ENCODE measurements around the gene VPS4B.

The VPS4B gene

GRCh38 chr18:63430526-63430925 lies 8.2 kb upstream of the VPS4B start:
- DNase-seq (ENCODE audit: low read depth), result no peak

GRCh38 chr18:63427558-63427957 lies 5.3 kb upstream of the VPS4B start:
- DNase-seq (ENCODE audit: low read depth), result no peak

GRCh38 chr18:63422864-63423304 lies 608 bp upstream of the VPS4B start:
- DNase-seq (ENCODE audit: low read depth), result no peak

DNA sequence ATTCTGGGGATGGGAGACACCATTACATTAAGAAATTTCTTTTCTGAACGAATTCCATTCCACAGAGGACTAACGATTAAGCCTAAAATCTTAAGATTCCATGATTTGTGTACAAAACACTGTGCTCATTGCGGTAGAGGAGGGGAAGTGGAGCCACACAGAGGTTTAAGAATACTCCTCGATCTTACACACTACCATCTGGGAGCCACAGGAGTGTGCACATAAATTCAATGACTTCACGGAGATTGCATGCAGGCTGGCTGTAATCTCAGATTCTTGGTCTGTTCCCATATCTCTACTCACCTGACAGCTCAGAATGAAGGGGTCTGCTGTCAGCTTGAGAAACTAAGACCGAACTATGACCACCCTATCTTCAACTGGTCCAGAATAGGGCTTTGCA lies 762 bp downstream of the VPS4B start:
- no peak for DNase-seq (ENCODE audit: low read depth)

DNA sequence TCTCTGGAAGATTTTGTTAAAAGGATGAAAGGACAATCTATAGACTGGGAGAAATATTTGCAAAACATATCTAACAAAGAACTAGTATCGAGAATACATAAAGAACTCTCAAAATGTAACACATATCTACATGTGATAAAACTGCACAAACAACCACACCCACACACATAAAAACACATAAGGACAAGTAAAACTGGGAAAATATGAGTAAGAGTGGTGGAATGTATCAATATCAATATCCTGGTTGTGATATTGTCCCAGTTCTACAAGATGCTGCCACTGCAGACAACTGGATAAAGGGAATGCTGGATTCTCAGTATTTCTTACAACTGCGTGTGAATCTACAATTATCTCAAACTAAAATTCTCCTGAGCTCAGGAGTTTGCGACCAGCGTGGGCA lies 9.3 kb downstream of the VPS4B start:
- no peak for DNase-seq (ENCODE audit: low read depth)

GRCh38 chr18:63410792-63411191 lies 11.5 kb downstream of the VPS4B start:
- DNase-seq (ENCODE audit: low read depth), result no peak

- DNase-seq (ENCODE audit: low read depth), result no peak
Measured at GRCh38 chr18:63409301-63409700, 13.0 kb downstream of the VPS4B start.

GRCh38 chr18:63407734-63408133 lies 14.5 kb downstream of the VPS4B start:
- no peak for DNase-seq (ENCODE audit: low read depth)

GRCh38 chr18:63405986-63406385 lies 16.3 kb downstream of the VPS4B start:
- no peak for DNase-seq (ENCODE audit: low read depth)

GRCh38 chr18:63402246-63403162 lies 19.8 kb downstream of the VPS4B start:
- DNase-seq (ENCODE audit: low read depth), result no peak

DNA sequence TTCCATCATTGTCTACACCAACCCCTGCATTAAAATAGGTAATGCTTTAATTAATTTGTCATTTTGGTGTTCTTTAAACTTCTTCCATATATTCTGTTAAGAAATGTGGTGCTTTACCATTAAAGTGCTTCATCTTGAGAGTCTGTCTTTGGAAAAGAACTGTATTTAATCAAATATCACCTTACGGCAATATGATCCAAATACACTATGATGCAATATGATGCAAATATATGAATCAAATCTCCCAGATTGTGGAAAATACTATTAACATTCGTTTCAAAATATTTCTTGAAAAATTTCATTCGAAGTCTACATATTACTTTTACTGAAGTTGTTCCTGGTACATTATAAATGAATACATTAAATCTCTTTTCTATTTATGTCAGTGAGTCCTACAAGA lies 23.0 kb downstream of the VPS4B start:
- no peak for DNase-seq (ENCODE audit: low read depth)

GRCh38 chr18:63397349-63397748 lies 24.9 kb downstream of the VPS4B start:
- DNase-seq (ENCODE audit: low read depth), result no peak

DNA sequence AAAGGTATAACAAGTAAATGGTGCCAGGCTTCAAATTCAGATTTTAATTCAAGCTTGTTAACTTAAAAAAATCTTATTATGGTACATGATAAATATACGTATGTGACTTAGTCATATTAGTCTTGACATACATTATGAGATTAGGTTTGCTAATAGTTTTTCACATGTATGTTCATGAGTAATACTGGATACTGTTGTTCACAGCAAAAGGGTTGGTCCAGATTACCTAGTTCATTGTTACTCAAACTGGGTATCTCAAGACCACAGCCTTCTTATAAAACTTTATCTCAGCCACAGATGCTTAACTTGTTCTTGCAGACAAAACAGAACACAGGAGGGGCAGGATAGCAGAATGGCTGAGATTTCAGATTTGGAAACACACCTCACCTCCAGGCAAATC lies 26.8 kb downstream of the VPS4B start:
- DNase-seq (ENCODE audit: low read depth), result no peak

GRCh38 chr18:63394954-63395353 lies 27.3 kb downstream of the VPS4B start:
- DNase-seq (ENCODE audit: low read depth), result no peak

DNA sequence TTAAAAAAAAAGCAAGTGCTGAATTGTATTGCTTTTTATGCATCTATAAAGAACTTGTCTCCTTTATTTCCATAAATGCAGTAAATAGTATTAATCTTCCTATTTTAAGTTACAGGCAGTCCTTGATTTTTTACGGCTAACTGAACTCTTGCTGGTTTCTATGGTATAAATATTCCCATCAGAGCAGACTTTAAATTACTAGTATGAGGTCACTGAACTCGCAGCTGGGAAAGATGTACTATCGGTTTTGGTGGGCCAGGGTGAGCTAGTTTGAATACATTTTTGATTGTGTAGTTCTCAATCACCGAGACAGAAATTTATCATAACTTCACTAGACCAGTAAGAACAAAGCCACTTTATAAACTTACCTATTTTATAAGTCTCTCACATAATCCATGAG lies 34.4 kb downstream of the VPS4B start:
- DNase-seq (ENCODE audit: low read depth), result no peak

- DNase-seq (ENCODE audit: low read depth), result no peak
Measured at GRCh38 chr18:63382843-63383242, 39.4 kb downstream of the VPS4B start.

DNA sequence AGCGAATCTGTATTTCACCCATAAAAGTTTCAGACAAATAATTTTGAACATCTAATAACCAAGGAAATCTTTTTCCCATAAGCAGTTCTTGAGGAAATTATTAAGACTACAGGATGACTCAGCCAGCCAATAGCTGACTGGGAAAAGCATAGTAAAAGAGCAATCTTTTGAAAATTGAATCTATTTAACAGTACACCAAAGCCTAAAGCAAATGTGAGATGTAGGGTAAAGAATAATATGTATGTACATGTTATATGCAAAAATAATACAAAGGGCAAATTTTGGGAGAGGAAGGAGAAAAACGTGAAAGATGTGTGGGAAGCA lies 42.7 kb downstream of the VPS4B start:
- no peak for DNase-seq (ENCODE audit: low read depth)

DNA sequence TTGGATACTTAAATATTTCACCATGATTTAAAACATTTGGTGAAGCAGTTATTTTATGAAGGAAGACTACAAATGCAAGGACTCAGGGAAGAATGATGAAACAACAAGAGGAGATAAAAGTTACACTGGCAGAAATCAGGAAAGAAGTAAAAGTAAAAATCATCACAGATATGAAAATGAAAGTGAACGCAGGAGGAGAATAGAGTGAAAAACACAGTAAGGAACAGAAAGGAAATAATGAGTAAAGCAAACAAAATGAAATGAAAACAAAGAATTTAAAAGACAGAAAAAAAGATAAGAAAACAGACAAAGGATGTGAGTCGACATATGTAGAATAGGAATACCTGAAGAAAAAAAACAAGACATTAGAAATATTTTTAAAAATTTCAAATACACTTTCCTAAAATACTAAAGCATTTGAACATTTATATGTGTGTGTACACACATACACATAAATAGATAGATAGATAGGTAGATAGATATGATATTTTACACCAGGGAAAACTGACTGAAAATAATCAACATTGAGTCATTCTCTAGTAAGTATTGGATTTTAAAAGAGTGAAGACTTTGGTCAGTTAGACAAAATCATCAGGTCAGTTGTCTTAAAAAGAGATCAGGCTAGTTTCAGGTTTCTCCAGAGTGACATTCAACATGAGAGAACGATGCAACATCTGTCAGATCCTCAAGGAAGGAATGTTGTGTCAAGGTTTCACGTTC lies 43.2 kb downstream of the VPS4B start:
- DNase-seq (ENCODE audit: low read depth), result no peak

- DNase-seq (ENCODE audit: low read depth), result no peak
Measured at GRCh38 chr18:63377275-63377980, 44.8 kb downstream of the VPS4B start.

DNA sequence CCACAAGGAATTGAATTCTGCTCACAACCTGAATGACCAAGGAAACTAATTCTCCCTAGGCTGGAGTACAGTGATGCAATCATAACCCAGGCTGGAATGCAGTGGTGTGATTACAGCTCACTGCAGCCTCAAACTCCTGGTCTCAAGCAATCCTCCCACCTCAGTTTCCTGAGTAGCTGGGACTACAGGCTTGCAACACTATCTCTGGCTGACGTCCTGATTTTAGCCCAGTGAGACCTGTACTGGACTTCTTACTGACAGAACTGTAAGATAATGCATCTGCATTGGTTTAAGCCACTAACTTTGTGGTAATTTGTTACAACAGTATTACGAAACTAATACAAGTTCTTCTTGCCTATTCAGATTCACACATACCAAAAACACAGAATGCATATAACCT lies 45.7 kb downstream of the VPS4B start:
- DNase-seq (ENCODE audit: low read depth), result no peak

GRCh38 chr18:63374540-63374939 lies 47.7 kb downstream of the VPS4B start:
- no peak for DNase-seq (ENCODE audit: low read depth)

DNA sequence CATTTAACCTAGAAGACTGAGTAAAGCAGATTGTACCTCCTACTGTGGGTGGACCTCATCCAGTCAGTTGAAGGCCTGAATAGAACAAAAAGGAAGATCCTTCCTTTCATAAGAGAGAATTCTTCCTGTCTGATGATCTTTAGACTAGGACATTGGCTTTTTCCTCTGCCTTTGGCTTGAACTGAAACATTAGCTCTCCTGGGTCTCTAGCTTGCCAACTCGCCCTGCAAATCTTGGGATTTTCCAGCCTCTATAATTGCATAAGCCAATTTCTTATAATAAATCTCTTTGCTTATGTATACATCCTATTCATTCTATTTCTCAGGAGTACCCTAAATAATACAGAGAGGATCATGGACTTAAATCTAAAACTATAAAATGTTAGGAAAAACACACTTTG lies 49.1 kb downstream of the VPS4B start:
- DNase-seq (ENCODE audit: low read depth), result no peak

DNA sequence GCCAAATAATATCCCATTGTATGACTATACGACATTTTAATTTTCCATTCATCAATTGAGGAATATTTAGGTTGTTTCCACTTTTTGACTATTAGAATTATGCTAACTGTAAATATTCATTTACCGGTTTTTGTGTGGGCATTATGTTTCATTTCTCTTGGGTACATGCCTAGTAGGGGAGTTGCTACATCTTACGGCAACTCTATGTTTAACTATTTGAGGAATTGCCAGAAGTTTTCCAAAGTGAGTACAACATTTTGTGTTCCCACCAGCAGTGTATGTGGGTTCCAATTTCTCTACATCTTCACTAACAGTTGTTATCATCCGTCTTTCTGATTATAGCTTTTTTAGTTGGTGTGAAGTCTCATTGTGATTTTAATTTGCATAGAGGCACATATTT lies 53.7 kb downstream of the VPS4B start:
- no peak for DNase-seq (ENCODE audit: low read depth)

All from stimulated activated CD8-positive, alpha-beta memory T cell treated with anti-CD3 and anti-CD28 coated beads, Interleukin-7, amount 100 ng/mL, for 24 hours (primary cell).